ENCODE measurements around the gene NAV2. TPM values are rescaled to one million over a fixed set of nuclear protein-coding genes. Genes with fewer than 3 reads are reported as not detected.

Gene NAV2
- total and polyA plus RNA-seq, 2 donors from 2014 or later = 5.9 to 37.7 TPM

DNA sequence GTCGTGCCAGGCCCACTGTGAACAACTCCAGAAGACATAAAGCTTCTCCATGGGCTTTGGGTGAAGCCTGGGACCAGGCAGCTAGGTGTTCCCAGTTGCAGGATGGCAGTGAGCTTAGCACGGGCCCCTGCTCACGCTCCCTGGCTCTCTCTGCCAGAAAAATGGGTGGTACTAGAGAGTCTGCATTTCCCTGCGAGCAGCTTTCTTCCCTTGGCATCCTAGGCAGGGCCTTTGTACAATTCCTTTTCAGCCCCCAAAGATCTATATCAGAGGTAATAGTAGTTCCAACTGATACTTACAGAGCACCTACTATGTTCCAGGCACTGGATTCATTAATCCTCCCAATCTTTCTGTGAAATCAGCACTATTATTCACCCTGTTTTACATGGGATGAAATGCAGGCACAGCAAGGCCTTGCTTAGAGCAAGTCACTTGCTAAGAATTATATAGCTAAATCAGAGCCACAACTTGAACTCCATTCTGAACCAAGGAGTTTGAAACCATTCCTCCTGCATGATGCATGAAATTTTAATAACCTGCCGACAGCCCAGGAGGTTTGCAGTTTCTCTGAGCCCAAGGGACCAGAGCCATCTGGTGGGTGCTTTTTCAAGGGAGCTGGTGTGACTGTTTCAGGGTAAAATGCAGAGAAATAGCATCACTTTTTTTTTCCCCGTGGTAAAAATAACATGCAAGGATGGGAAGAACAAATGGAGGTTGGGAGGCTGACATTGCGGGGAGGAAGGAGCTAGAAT, 22.7 kb downstream of the NAV2 start:
- DNase-seq (no peak), FAIRE-seq (no peak)
- H3K27me3 ChIP-seq (ENCODE audit: control insufficient read depth, insufficient read depth, low read length) = no peaks in the 10 kb centered on the region

DNA sequence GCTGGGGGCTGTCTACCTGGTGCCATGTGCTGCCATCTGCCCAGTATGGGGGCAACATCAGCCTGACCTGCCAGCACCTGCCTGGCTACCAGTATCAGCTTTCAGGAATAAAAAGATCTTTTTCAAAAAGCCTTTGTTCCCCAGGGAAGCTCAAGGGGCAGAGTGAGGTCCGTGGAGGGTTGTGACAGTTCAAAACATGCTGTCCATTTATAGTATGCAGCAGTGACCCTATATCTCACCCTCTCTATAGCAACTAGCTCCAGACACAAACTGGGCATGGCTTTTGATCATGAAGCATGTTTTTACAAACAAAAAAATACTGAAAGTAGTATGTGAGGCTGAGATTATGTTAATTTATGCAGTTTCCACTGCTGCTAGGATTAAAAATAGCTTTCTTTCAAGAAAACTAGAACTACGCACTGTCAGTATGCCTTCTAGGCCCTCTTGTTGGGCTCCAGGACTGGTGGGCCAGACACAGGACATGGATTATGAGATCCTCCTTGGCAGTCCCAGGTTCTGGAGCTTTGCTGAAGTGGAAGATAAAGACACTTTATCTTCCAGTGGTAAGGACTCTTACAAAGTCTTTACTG, 23.4 kb downstream of the NAV2 start:
- peaks cover 0 to 4% (median 0%) of the 10 kb centered on the region in 3 donors for H3K4me1 ChIP-seq (ENCODE audit: control insufficient read depth in 2 of 3, insufficient read depth in 2 of 3, low read depth in 1 of 3, low read length in 3 of 3)

More for the DNA sequence above, 22.7 kb downstream of the NAV2 start:
- Histone ChIP-seq H3K27ac (ENCODE audit: low read depth in 2 of 2, low read length in 2 of 2) (no peak overlapping the region), H3K9ac (ENCODE audit: low read length in 3 of 3) (no peak overlapping the region), H3K36me3 (ENCODE audit: control insufficient read depth in 2 of 3, insufficient read depth in 3 of 3, low read length in 3 of 3) (no peaks in the 10 kb centered on the region), H3K4me1 (ENCODE audit: control insufficient read depth in 2 of 3, insufficient read depth in 2 of 3, low read depth in 1 of 3, low read length in 3 of 3) (peaks cover 0 to 4% (median 0%) of the 10 kb centered on the region in 3 donors), H3K9me3 (ENCODE audit: control insufficient read depth in 2 of 3, insufficient read depth in 1 of 3, low read length in 3 of 3) (no peaks in the 10 kb centered on the region), H3K4me3 (ENCODE audit: low read length in 3 of 3) (no peak overlapping the region)
- no peak for TF ChIP-seq CTCF (IDR thresholded peaks at IDR 0.05; ENCODE audit: borderline replicate concordance, extremely low read depth, insufficient read depth)
- intact Hi-C loops (cut with DNase I) = no loop called here

GRCh38 chr11:19736831-19737230, 24.2 kb downstream of the NAV2 start:
- no peaks in the 10 kb centered on the region for H3K27me3 ChIP-seq (ENCODE audit: control insufficient read depth, insufficient read depth, low read length)

More for the DNA sequence above, 23.4 kb downstream of the NAV2 start:
- TF ChIP-seq CTCF (IDR thresholded peaks at IDR 0.05; ENCODE audit: borderline replicate concordance, extremely low read depth, insufficient read depth) = no peak
- H3K36me3 ChIP-seq (ENCODE audit: control insufficient read depth in 2 of 3, insufficient read depth in 3 of 3, low read length in 3 of 3) = no peaks in the 10 kb centered on the region
- no peaks in the 10 kb centered on the region for H3K27me3 ChIP-seq (ENCODE audit: control insufficient read depth, insufficient read depth, low read length)
- DNase-seq = no peak
- no peak overlapping the region for H3K9ac ChIP-seq (ENCODE audit: low read length in 3 of 3)
- intact Hi-C loops (cut with DNase I) = no loop called here
- no peak for FAIRE-seq
- H3K9me3 ChIP-seq (ENCODE audit: control insufficient read depth in 2 of 3, insufficient read depth in 1 of 3, low read length in 3 of 3) = no peaks in the 10 kb centered on the region
- H3K4me3 ChIP-seq (ENCODE audit: low read length in 3 of 3) = no peak overlapping the region
- H3K27ac ChIP-seq (ENCODE audit: low read depth in 2 of 2, low read length in 2 of 2) = no peak overlapping the region

More at GRCh38 chr11:19736831-19737230, 24.2 kb downstream of the NAV2 start:
- Histone ChIP-seq H3K9ac (ENCODE audit: low read length in 3 of 3) (no peak overlapping the region), H3K9me3 (ENCODE audit: control insufficient read depth in 2 of 3, insufficient read depth in 1 of 3, low read length in 3 of 3) (no peaks in the 10 kb centered on the region), H3K36me3 (ENCODE audit: control insufficient read depth in 2 of 3, insufficient read depth in 3 of 3, low read length in 3 of 3) (no peaks in the 10 kb centered on the region), H3K4me3 (ENCODE audit: low read length in 3 of 3) (no peak overlapping the region), H3K27ac (ENCODE audit: low read depth in 2 of 2, low read length in 2 of 2) (no peak overlapping the region), H3K4me1 (ENCODE audit: control insufficient read depth in 2 of 3, insufficient read depth in 2 of 3, low read depth in 1 of 3, low read length in 3 of 3) (peaks cover 0 to 4% (median 0%) of the 10 kb centered on the region in 3 donors)
- DNase-seq = no peak
- intact Hi-C loops (cut with DNase I) = no loop called here
- no peak for FAIRE-seq
- TF ChIP-seq CTCF (IDR thresholded peaks at IDR 0.05; ENCODE audit: borderline replicate concordance, extremely low read depth, insufficient read depth) = no peak

Data from kidney (tissue), 14 donors.